ENCODE data around the gene TMEM258. TPM values are rescaled to one million over a fixed set of nuclear protein-coding genes. Genes with fewer than 3 reads are reported as not detected.

The TMEM258 gene
- total RNA-seq, 1 experiment from 2014 or later: 70.8 TPM

- no peak for DNase-seq (ENCODE audit: low read depth)
These were observed 34.7 kb upstream of the TMEM258 start for GRCh38 chr11:61826930-61827570.

DNA sequence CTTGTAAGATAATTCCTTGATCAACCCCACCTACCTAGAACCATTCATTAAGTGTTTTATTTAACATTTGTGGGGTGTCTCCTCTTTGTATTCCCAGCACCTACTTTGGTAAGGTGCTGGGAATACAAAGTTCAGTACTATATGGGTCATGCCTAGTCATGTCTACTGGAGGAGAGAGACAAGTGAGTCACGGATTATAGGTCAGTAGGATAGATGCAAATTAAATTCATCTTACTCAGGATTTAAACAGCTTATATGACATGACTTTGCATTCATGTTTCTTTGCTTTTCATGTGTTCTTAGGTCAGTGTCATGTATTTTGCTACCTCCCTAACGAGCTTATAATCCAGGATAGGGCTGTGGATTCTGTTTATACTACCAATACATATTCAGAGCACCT is 27.8 kb upstream of the TMEM258 start:
- no peak for DNase-seq (ENCODE audit: low read depth)

GRCh38 chr11:61817471-61818202 is 25.2 kb upstream of the TMEM258 start:
- no peak for DNase-seq (ENCODE audit: low read depth)

- DNase-seq (ENCODE audit: low read depth): peak; percentile 95
These were observed 24.5 kb upstream of the TMEM258 start, which contains the start of gene FADS1 for GRCh38 chr11:61816736-61817455. FADS1 (minus strand) TSS chr11:61817003; CDS start chr11:61816929, 74 bp downstream.

- peak; percentile 83 for DNase-seq (ENCODE audit: low read depth)
These were observed 23.7 kb upstream of the TMEM258 start for GRCh38 chr11:61815790-61816735.

- peak; percentile 91 for DNase-seq (ENCODE audit: low read depth)
These were observed 22.8 kb upstream of the TMEM258 start for GRCh38 chr11:61814958-61815789.

GRCh38 chr11:61814247-61814957 is 22.0 kb upstream of the TMEM258 start:
- peak; percentile 14 for DNase-seq (ENCODE audit: low read depth)

GRCh38 chr11:61812736-61813411 is 20.5 kb upstream of the TMEM258 start:
- no peak for DNase-seq (ENCODE audit: low read depth)

GRCh38 chr11:61811831-61812230 is 19.4 kb upstream of the TMEM258 start:
- no peak for DNase-seq (ENCODE audit: low read depth)

- no peak for DNase-seq (ENCODE audit: low read depth)
These were observed 18.3 kb upstream of the TMEM258 start for GRCh38 chr11:61810671-61811175.

DNA sequence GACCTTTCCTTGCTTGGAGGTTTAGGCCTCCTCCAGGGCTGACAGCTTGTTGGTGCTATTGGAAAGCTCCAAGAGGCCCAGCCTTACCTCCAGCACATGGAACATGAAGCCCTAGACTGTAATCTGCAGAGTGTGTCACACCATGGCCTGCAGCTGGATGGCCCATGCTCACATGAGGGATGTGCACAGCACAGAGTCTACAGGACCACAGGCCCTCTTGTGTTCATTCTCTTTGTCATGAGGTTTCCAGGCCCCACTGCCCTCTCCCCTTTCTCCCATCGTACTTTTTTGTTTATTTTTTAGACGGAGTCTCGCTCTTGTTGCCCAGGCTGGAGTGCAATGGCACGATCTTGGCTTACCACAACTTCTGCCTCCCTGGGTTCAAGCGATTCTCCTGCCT is 14.4 kb upstream of the TMEM258 start:
- DNase-seq (ENCODE audit: low read depth): no peak

DNA sequence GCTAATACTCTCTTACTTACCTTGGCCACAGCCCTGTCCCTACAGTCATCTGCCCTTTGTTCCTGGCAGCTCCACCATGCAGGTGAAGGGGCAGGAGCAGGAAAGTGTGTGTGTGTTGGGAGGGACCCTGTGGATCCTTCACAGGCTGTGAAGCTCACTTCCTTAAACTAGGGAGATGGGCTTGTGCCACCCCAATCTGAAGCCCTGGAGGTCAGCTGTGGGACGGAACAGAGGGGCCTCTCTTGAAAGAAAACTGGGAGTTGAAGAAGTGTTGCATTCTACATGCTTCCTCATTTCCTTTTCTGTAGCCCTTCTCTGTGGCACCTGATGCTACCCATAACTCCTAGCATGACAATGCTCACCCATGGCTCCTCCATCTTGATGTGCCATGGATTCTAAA is 12.7 kb upstream of the TMEM258 start:
- DNase-seq (ENCODE audit: low read depth): no peak

GRCh38 chr11:61803889-61804647 is 11.7 kb upstream of the TMEM258 start:
- no peak for DNase-seq (ENCODE audit: low read depth)

DNA sequence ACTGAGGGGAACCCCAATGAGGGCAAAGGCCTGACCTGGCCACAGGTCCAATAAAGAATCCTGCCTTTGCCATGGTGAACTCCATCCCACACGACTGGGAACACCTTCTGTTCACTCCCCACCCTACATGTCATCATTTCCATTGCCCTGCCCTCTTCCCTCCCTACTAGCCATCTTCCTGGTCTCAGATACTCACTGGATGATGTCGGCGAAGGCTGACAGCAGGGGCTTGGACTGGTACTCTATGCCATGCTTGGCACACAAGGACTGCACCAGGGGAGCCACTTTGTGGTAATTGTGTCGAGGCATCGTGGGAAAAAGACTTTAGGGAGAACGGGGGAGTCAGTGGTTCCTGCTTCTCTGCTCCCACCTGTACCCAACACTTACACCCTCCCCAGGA is 10.2 kb upstream of the TMEM258 start:
- DNase-seq (ENCODE audit: low read depth): no peak

DNA sequence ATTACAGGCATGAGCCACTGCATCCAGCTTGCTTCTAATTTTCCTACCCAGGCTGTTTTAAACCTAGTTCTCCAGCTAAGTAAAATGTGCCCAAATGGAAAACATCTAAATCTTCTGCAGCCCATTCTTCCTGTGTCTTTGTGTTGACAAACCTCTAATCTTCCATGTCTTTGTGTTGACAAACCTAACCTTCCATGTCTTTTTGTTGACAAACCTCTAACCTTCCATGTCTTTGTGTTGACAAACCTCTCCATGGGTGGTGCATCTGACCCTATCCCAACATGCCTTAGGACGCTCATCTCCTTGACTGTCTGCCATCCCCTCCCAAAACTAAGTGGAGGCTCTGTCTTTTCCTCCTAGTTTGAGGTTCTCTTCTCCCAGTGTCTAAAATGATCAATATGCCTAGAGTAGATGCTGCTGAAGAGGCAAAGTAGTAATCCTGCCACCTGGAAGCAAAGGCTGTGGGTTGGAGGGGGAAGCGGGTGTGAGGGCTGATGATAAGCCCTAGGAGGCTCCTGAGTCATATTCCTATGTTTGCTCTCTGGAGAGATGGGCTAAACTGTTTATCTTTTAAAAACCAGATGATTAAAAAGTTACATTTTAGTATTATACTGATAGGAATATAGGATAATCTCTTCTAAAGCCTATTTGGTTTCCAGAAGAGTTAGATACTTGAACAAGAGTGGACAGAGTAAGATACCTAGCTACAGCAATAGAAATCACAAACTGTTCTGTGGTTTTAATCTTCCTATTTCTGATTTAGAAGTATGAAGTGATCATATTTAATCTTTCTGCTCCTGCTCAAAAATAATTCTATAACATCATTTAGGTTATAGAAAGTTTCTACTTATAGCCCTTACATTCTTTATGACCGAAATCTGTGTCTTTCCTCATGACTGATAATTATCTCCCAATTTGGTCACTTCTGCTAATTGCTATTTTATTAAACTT is 8.2 kb upstream of the TMEM258 start:
- no peak for DNase-seq (ENCODE audit: low read depth)

GRCh38 chr11:61799665-61800284 is 7.4 kb upstream of the TMEM258 start:
- no peak for DNase-seq (ENCODE audit: low read depth)

All from Daoy (cell line).